Bronchial epithelial cell (primary cell): ENCODE results near the gene PTGS1. TPM values are rescaled to one million over a fixed set of nuclear protein-coding genes. Genes with fewer than 3 reads are reported as not detected.

Experiments
- DNase-seq: peaks from one replicate; pipeline ENCODE4 v3.0.0-alpha.2; 2010; ENCODE audit warnings: low read depth
- FAIRE-seq: peaks from 2 replicates; lab custom pipeline; 2011; peaks lifted over from hg19 to GRCh38; lab: Jason Lieb, UNC
- H3K27me3 ChIP-seq: 2 replicates; pipeline ENCODE4 v1.5.1; 2011; ENCODE audit warnings: low read length; ENCODE audit not compliant: control insufficient read depth, insufficient read depth
- H3K36me3 ChIP-seq: 2 replicates; pipeline ENCODE4 v1.5.1; 2011; ENCODE audit warnings: low read length; ENCODE audit not compliant: control insufficient read depth, insufficient read depth
- H3K4me3 ChIP-seq: 2 replicates; pipeline ENCODE4 v1.5.1; 2011; ENCODE audit warnings: mild to moderate bottlenecking, low read depth, low read length, control low read depth
- CTCF ChIP-seq: IDR thresholded peaks from 2 replicates; pipeline ENCODE4 v1.5.1; 2011; ENCODE audit warnings: mild to moderate bottlenecking, moderate library complexity, low read length, control low read depth, inconsistent platforms; ENCODE audit not compliant: insufficient read depth, severe bottlenecking
- total RNA-seq: library from RNA; depleted of rRNA; stranded (reverse); fragments of >200 nt; gene quantifications from 2 replicates; pipeline ENCODE4 v1.2.1, GENCODE V29; 2014

Gene PTGS1
- total RNA-seq, 1 donor from 2014 or later: 1.3 TPM

DNA sequence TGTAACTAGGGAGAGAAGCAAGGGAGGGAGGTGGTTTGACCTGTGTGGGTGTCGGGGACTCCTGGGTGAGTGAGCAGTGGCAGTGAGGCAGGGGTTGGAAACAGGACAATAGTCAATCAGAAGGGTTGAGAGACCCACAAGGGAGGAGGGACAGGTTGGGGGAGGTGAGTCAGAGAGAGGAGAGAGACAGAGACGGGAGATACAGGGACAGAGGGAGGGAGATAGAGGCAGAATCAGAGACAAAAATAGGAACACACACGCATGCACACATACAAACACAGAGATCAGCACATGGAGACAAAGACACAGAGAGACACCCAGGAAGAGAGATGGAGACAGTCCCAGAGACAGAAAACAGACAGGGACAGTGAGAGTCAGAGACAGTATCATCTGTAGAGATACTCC lies 39.3 kb upstream of the PTGS1 start:
- Histone ChIP-seq H3K36me3 (peaks cover 6% of the 10 kb centered on the region), H3K4me3 (no peak overlapping the region), H3K27me3 (no peaks in the 10 kb centered on the region)
- no peak for DNase-seq
- FAIRE-seq: no peak
- no peak for TF ChIP-seq CTCF

GRCh38 chr9:122332083-122332482 lies 38.7 kb upstream of the PTGS1 start:
- Histone ChIP-seq H3K4me3 (no peak overlapping the region), H3K36me3 (peaks cover 5% of the 10 kb centered on the region), H3K27me3 (no peaks in the 10 kb centered on the region)
- FAIRE-seq (no peak), DNase-seq (no peak)
- no peak for TF ChIP-seq CTCF

DNA sequence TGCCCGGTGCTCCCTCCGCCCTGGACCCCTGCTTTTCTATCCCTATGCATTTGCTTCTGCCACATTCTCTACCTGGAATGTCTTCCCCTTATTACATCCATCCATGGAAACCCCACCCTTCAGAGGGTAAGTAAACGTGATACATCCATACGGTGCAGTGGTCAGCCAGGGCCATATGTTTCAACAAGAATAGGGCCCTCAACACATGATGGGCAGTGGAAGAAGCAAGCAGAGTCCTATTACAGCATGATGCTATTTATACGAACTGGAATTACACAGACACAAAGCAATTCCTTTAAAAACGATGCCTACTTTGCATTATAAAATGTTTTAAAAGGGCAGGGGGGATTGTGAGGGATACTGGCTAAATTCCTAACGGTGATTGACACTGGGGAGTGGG lies 38.2 kb upstream of the PTGS1 start:
- peaks cover 2% of the 10 kb centered on the region for H3K27me3 ChIP-seq
- FAIRE-seq (peak; percentile 32), DNase-seq (no peak)
- H3K4me3 ChIP-seq: no peak overlapping the region
- TF ChIP-seq CTCF: no peak
- peaks cover 5% of the 10 kb centered on the region for H3K36me3 ChIP-seq

DNA sequence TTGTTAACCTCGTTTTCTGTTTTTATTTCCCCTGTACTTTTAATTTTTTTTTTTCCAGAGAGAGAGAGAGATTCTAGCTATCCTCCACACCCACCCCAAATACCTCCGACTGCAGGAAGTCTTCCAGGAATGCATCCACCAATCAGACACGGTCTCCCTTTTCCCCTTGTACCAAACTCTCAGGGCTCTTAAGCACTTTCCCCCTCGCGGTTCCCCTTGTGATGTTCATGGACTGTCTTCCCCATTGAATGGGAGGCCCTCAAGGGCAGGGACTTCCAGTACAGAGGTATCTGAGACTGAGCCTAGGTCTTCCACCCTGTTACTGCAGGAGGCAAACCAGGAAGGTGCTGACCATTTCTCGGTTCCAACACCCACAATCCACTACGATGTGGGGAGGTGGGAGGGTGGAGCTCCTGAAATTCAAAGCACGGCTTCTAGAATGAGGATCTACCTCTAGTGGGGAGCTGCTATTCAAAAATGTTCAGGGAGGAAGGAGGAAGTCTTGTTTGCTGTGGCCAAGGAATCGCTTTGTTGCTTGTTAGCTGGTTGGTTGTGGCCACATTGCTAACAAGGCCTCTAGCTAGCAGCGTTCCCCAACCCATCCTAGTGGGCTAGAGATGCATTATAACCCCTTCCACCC lies 37.5 kb upstream of the PTGS1 start:
- peaks cover 2% of the 10 kb centered on the region for H3K27me3 ChIP-seq
- H3K4me3 ChIP-seq: no peak overlapping the region
- no peak for FAIRE-seq
- DNase-seq: no peak
- no peak for TF ChIP-seq CTCF
- peaks cover 5% of the 10 kb centered on the region for H3K36me3 ChIP-seq

DNA sequence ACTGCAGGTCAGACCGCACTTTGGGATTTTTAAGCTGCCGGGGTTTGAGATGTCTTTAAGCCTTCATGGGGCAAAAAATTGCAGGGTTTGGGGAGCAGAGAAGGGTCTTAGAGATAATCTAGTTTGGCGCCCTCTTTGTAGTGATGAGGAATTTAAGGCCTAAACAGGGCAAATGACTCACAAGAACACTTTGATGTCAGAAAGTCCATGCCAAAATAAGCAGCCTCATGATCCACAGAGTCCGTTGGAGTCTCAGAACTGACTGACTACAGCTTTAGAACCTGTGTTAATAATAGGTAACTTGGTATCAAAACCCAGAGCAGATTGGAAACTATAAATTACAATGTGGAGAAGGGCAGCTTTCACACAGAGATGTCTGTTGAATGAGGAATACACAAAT lies 35.9 kb upstream of the PTGS1 start:
- no peak for FAIRE-seq
- DNase-seq: no peak
- no peaks in the 10 kb centered on the region for H3K36me3 ChIP-seq
- H3K27me3 ChIP-seq: peaks cover 4% of the 10 kb centered on the region
- no peak for TF ChIP-seq CTCF
- H3K4me3 ChIP-seq: no peak overlapping the region

DNA sequence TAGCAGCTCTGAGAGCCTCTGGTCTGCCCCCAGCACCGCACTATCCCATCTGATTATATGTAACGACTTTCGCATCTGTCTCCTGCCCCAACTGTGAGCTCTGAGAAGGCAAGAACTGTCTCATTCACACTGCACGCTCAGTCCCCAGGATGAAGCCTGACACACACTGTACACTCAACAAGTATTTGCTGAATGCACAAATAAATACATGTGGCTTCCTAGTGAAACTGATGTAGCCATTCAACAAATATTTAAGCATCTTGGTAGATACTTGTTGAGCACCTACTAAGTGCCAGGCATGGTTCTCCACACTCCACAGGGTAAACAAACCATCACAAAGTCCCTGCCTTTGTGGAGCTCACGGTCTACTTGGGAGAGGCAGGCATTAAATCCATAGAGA lies 34.6 kb upstream of the PTGS1 start:
- Histone ChIP-seq H3K36me3 (no peaks in the 10 kb centered on the region), H3K4me3 (no peak overlapping the region), H3K27me3 (peaks cover 4% of the 10 kb centered on the region)
- DNase-seq (no peak), FAIRE-seq (no peak)
- no peak for TF ChIP-seq CTCF
